Coronary artery (tissue), 2 donors: Measurements from ENCODE around the gene DTNBP1.
"Not testable (repeated sequence)": the region's sequence is repeated elsewhere in the genome, so short reads cannot be mapped to it uniquely, and the experiment has no call there.

Experiments used
- DNase-seq: peaks from one replicate; pipeline ENCODE4 v3.0.0-alpha.2; 2017; ENCODE audit warnings: low spot score
- H3K27ac ChIP-seq, 2 donors: fragments of 200-600 bp; sonication (generic); one replicate each; pipeline ENCODE4 v1.5.1; 2016 to 2019
- H3K4me3 ChIP-seq: fragments of 200-600 bp; sonication (generic); 2 replicates; pipeline ENCODE4 v1.5.1; 2016; ENCODE audit warnings: mild to moderate bottlenecking, moderate library complexity
- TF ChIP-seq, protein P1 (sequence below): fragments of 200-600 bp; sonication (generic); IDR thresholded peaks from one replicate; pipeline ENCODE4 v1.5.1; 2019; ENCODE audit warnings: antibody characterized with exemption

DTNBP1 gene

DNA sequence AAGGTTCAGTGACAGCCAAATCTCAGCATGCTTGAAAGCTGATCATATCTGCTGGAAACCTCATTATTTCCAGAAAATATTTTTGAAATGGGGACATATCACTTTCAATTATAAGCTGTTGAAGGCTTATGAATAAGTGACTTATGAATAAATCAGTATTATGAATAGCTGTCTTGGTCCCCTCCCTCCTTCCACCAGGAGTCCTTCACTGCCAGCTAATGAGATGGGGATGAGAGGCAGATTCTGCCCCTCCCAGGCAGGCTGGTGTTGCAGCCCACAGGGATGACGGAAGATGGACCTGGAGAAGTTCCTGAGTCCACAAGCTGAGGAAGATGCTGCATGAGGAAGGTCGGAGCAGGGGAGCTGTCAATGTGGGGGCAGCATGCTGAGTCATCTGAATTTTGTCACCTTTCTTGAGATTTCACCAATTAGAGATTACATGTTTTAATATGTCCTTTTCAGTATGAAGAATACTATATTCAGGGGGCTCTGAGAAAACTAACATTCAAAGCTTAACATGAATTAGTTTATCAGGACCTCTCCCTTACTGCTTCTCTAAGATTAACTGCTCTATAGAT is 112.2 kb downstream of the DTNBP1 start:
- H3K27ac ChIP-seq = no peak overlapping the region
- DNase-seq = no peak
- TF ChIP-seq, protein P1, sequence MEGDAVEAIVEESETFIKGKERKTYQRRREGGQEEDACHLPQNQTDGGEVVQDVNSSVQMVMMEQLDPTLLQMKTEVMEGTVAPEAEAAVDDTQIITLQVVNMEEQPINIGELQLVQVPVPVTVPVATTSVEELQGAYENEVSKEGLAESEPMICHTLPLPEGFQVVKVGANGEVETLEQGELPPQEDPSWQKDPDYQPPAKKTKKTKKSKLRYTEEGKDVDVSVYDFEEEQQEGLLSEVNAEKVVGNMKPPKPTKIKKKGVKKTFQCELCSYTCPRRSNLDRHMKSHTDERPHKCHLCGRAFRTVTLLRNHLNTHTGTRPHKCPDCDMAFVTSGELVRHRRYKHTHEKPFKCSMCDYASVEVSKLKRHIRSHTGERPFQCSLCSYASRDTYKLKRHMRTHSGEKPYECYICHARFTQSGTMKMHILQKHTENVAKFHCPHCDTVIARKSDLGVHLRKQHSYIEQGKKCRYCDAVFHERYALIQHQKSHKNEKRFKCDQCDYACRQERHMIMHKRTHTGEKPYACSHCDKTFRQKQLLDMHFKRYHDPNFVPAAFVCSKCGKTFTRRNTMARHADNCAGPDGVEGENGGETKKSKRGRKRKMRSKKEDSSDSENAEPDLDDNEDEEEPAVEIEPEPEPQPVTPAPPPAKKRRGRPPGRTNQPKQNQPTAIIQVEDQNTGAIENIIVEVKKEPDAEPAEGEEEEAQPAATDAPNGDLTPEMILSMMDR = no peak
- no peak overlapping the region for H3K4me3 ChIP-seq

DNA sequence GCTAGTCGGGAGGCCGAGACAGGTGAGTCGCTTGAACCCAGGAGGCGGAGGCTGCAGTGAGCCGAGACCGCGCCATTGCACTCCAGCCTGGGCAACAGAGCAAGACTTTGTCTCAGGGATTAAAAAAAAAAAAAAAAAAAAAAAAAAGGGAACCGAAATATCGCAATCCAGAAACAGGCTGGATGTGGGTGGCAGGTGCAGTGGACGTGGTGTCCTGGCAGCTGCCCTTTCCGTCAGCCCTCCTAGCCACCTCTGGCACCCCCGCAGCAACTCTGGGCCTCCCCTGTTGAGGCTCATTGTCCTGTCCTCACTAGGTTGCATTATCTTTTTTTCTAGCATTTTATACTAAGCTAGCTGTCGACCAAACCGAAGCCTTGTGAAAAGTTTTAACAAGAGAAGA is 113.5 kb downstream of the DTNBP1 start:
- H3K27ac ChIP-seq = no peak overlapping the region
- H3K4me3 ChIP-seq = no peak overlapping the region
- DNase-seq = no peak
- TF ChIP-seq, protein P1 = no peak

DNA sequence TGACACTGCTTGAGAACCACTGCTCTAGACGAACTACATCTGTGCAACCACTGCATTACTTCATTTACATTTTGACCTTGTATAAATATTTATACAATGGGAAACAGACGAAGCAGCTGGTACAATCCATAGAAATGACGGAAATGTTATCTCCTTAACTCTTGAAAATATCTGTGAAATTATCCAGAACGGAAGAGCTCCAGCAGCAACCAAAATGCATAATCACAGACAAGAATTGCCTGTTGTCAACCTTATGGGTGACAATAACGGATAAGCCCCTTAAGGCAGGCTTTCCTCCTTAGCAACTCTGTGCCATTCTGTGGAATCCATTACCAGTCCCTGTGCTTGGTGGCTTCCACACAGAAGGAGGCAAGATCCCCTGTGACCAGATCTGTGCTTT is 115.4 kb downstream of the DTNBP1 start:
- H3K27ac ChIP-seq = no peak overlapping the region
- TF ChIP-seq, protein P1 = no peak
- no peak for DNase-seq
- H3K4me3 ChIP-seq = no peak overlapping the region

DNA sequence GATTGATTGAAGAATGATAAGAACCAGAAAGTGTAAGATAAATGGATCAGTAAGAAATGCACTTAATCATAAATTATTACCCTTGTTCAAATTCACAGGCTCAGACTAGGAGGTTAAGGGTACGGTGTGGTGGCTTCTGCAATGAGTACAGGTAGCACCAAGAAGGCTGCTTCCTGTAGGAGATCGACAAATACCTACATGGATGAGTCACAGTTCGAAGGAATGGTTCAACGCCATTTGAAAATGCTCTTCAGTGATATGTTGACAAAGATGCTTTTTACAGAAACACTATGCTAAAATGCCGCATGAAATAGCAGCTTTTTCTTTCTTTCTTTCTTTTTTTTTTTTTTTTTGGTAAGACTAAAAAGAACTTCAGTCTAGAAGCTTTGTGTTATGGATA is 116.2 kb downstream of the DTNBP1 start:
- H3K4me3 ChIP-seq = no peak overlapping the region
- no peak for DNase-seq
- no peak overlapping the region for H3K27ac ChIP-seq
- TF ChIP-seq, protein P1 = no peak

DNA sequence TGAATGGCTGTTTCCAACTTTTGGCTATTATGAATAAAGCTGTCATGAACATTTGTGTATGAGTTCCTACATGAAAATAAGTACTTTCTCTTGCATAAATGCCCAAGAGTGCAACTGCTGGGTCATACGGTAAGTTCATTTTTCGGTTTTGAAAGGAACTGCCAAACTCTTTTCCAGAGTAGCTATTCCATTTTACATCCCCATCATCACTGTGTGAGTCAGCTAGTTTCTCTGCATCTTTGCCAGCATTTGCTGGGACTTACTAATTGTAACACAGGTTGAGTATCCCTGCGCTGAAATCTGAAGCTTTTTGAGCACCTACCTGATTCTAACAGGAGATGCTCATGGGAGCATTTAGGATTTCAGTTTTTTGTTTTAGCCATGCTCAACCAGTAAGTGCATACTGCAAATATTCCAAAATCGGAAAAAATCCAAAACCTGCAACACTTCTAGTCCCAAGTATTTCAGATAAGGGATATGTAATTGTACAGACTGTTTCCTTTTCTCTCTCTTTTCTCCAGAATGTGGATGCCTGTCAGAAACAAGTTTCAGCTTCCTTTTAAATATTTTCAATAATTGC is 118.4 kb downstream of the DTNBP1 start:
- Histone ChIP-seq H3K27ac (no peak overlapping the region), H3K4me3 (no peak overlapping the region)
- TF ChIP-seq, protein P1 = no peak
- DNase-seq = no peak

DNA sequence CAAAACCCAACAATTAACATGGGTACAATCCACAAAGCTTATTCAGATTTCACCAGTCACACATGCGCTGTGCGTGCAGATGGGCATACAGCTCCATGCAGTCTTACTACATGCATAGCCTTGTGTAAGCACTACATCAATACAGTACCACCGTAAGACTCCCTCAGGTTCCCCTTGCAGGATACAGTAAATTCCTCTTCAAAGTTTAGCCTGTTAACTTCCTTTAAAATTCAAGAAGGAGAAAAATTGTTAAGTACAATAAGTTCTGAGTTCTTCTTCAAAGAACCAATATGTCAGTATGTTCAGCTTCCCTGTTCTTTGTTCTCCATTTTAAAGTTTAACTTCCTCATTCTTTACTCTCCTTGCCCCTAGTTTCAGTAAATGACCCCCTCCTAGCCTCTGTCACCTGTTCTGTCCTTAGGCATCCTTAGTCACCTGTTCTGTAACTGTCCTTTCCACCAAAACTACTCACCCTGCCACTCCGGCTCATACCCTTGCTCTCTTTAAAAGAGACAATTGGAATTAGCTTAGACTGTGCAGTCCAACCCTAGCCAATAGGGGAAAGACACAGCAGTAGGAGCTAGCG is 119.4 kb downstream of the DTNBP1 start:
- not testable (repeated sequence) for H3K4me3 ChIP-seq, H3K27ac ChIP-seq, DNase-seq

DNA sequence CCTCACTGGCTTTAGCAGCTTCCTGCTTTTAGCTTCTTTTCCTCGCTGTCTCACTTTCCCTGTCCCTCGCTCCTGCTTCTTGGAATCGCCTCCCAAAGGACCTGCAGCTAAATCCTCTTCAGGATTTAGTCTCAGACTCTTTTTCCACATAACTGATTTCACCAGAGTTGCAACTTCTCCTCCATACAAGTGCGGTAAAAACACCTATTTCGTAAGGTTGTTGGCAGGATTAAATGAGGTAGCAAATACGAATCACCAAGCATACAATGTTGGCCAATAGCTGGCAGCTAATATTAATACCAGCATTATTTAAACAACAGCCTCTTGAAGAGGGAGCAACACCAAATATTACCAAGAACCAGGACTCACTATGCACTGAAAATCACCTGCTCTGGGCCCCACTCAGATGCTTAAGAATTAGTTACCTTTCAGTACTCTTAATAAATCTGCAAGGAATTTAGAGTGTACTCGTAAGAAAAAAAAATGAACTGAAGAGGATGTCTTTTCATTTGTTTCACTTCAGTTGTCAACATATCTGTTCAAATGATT is 123.0 kb downstream of the DTNBP1 start:
- TF ChIP-seq, protein P1 = no peak
- no peak for DNase-seq
- Histone ChIP-seq H3K27ac (no peak overlapping the region), H3K4me3 (no peak overlapping the region)
